Measurements from ENCODE around the gene ARHGAP44.
"Not testable (repeated sequence)": the region's sequence is repeated elsewhere in the genome, so short reads cannot be mapped to it uniquely, and the experiment has no call there.

The ARHGAP44 gene

DNA sequence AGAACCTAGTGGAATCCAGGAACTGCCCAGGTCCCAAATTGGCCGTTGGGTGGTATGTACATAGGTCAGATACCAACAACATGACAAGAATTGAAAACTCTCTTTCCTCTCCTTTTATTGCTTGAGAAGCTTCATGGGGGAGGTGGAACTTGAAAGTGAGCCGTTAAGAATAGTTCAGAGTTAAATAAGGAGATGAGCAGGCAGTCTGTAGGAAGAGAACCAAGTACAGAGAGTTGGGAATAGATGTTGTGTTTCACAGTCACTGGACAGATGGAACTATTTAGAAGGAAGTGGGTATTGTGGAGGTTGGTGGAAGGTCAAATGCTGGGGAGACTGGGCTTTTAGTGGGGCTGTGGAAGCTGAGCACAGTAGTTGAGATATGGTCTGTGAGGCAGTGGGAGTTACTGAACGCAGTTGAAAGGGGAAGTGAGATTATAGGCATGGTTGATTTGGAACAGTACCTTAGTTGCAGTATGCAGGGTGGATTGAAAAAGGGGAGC, 26.4 kb downstream of the ARHGAP44 start:
- no peak for DNase-seq (ENCODE audit: low read depth)

- peak; percentile 8 for DNase-seq (ENCODE audit: low read depth)
These were observed 32.2 kb downstream of the ARHGAP44 start for GRCh38 chr17:12821376-12821940.

GRCh38 chr17:12826431-12826830, 37.1 kb downstream of the ARHGAP44 start:
- no peak for DNase-seq (ENCODE audit: low read depth)

GRCh38 chr17:12830777-12831247, 41.5 kb downstream of the ARHGAP44 start:
- DNase-seq (ENCODE audit: low read depth): no peak

DNA sequence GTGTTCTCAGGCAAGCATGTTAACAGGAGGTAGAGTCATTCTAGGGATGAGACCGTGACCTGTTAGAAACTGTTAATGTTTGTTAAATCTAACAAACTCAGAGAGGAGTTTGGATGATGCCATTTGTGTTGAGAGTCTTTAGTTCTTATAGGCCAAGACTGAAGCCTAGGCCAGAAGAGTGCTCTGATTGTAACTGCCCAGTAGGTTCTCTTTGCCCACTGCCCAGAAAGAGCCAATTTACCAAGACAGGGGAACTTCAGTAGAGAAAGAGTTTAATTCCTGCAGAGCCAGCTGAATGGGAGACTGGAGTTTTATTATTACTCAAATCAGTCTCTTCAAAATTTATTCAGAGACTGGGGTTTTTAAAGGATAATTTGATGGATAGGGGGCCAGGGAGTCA, 42.5 kb downstream of the ARHGAP44 start:
- no peak for DNase-seq (ENCODE audit: low read depth)

- no peak for DNase-seq (ENCODE audit: low read depth)
These were observed 49.7 kb downstream of the ARHGAP44 start for GRCh38 chr17:12839042-12839441.

DNA sequence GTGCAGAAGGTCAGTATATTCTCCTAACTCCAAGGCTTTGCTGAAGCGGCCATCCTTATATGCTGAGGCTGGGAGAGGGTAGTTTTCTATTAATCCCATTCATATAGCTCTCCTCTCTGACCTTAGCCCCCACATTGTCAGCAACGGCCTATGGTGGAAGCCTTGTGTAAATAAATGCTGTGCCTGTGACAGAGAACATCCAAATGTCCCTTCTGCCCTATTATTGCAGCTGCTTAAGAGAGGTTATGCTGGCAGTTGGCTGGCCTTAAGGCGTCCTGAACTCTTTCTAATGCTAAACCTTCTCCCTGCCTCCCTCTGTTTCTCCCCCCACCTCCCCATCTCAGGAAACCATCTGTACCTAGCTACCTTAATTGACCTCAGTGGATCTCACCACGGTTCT, 53.6 kb downstream of the ARHGAP44 start:
- DNase-seq (ENCODE audit: low read depth): no peak

GRCh38 chr17:12850996-12851395, 61.7 kb downstream of the ARHGAP44 start:
- DNase-seq (ENCODE audit: low read depth): no peak

GRCh38 chr17:12851901-12852435, 62.7 kb downstream of the ARHGAP44 start:
- DNase-seq (ENCODE audit: low read depth): no peak

DNA sequence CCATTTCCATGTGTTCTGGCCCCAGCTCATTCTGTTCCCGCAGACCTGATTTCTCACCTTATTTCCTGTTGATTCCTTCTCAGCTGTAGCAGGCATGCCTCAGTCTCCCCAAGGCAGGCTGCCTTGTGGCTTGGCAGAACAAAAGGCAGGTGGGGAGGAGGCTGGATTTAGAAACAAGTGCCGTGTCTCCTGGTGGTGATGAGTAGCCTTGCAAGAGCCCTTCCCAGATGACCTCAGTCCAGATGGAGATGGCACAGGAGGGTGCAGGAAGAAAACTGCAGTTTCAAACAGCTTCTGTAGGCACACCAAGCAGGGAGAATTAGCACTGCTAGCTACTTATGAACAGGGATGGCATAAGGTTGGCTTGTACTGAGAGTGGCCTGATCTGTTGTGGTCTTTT, 64.6 kb downstream of the ARHGAP44 start:
- no peak for DNase-seq (ENCODE audit: low read depth)

DNA sequence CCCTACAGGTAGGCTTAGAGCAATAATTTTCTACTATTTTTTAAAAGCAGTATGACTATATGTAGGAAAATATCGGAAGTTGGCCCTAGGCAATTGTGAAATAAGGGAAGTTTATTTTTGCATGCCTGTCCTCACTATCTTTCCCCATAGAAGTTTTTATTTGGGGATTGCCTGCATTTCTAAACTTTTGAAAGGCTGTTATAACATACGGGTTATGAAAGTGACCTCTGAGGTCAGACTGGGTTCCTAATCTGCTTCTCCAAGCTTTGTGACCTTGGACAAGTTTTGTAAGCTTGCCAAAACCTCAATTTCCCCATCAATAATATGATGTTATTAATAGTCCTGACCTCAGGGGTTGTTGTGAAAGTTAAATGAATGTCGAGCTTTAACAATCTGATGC, 67.1 kb downstream of the ARHGAP44 start:
- no peak for DNase-seq (ENCODE audit: low read depth)

DNA sequence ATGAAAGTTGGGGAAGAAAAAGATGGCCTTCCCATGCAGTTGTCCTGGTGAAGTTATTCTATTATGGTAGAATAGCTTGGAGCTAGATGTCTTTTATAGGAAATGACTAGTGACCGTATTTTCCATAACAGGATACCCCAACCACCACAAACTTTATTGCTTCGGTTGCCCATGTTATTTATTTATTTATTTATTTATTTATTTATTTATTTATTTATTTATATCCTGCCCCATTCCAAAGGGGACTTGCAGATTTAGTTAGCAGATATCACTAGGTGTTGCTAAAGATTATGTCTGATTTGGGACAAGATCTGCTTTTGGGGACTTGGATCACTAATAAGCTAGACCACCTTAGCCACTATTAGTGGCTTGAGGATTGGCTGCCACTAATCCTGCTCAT, 68.3 kb downstream of the ARHGAP44 start:
- no peak for DNase-seq (ENCODE audit: low read depth)

DNA sequence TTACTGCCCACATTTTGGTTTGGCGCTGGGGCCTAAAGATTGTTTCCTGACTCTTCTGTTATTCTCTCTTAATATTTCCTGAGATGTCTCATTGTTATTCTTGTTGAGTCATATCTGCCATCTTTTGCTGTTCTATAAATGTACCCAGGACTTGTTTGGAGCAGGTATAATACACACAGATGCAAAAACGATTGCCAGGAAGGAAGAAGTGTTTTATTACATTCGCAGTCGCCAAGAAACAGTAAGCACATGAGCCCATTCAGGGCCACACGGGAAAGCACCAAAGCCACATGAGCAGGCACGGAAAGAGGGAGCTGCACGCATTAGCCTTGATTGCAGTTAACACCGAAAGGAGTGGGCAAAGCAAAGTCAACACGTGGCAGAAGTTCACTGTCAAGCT, 70.2 kb downstream of the ARHGAP44 start:
- peak; percentile 7 for DNase-seq (ENCODE audit: low read depth)

DNA sequence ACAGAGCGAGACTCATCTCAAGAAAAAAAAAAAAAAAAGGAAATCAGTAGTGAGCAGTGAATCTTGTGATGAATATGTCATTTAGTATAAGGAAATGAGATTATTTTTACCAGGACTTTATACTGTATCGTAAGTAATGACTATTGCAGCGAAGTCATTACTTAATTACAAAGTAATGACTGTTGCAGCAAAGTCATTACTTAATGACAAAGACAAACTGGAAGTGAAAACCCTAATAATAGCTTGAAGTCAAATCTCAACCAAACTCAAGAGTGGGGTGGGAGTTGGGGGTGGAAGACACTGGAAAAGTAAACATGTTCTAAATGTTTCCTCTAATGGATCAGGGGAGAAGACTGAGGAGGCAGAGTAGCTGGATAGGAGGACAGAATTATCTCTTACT, 76.5 kb downstream of the ARHGAP44 start:
- DNase-seq (ENCODE audit: low read depth): no peak

DNA sequence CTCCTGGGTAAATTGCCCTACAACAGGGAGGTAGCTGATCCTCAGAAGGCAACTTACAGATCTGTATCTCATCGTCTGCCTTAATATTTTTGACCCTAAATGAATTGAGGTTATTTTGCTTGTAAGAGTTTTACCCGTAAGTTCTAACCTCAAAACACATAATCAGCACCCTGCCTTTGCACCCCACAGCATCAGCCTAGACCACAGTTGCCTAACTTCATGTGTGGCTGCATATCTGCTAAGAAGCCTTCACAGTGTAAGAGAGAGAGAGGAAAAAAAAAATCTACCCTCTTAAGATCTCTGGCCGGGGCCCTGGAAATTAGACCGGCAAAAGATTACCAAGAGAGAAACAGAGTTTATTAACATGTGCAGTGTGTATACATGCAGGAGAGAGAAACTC, 76.9 kb downstream of the ARHGAP44 start:
- no peak for DNase-seq (ENCODE audit: low read depth)

DNA sequence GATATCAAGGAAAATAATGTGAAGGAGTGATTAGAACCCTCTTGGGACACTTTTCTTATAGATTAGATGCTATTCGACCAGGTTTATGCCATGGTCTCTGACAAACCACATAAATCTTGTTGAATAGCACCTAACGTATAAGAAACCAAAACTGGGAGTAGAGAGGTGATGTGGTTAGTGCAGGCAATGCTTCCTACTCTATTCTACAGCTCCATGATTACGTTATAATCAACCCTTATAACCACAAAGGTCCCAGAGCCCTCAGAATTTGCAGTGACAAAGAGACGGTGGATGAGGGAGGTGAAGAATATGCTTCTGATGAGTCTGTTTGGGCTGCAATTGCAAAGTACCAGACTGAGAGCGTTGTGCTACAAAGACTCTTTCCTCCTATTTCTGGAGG, 78.4 kb downstream of the ARHGAP44 start:
- no peak for DNase-seq (ENCODE audit: low read depth)

DNA sequence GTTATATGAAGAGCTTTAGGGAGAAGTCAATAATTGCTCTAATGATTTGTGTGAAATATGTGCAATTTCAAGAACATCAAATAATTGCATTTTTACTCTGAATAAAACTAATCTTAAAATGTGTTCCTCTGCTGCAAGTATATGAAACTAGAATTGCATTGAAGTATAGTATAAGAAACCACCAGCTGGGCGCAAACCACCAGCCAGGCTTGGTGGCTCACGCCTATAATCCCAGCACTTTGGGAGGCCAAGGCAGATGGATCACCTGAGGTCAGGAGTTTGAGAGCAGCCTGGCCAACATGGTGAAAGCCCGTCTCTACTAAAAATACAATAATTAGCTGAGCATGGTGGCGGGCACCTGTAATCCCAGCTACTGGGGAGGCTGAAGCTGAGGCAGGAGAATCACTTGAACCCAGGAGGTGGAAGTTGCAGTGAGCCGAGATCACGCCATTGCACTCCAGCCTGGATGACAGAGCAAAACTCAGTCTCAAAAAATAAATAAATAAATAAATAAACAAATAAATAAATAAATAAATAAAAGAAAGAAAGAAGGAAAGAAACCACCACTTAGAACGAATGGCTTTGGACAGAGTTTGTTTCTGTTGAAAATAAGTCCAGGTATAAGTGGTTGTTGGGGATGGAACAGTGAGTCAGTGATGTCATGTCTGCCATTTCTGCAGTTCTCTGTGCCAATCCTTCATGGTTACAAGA, 84.3 kb downstream of the ARHGAP44 start:
- DNase-seq (ENCODE audit: low read depth): not testable (repeated sequence)

DNA sequence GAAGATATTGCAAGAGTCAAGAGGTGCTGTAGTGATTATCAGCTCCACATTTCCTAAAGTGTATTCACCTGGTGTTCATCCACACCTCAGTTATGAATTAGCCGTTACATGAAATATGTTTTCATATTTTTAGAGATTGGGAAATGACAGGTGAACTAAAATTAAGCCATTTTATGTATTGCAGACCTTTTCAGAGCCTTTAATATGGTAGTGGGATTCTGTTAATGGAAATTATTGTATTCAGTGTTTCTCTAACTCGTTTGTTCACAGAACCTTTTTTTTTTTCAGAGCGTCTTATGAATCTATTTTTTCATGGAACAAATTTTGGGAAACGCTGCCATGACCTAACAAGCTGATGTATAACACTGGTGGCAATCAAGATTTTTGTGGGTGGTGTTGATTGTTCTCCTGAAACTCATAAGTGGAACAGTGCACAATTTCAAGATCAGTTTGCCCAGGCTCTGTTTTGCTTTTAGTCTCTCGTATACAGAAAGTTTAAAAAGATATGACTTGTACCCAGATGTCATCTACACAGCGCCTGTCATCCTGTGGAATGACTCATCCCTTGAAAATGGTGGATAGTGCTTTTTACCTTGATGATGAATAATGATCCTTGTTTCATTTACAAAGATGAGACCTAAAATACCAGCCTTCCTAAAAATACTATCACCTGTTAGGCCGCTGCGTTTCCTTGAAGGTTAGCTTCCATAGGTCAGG, 88.8 kb downstream of the ARHGAP44 start:
- no peak for DNase-seq (ENCODE audit: low read depth)

- not testable (repeated sequence) for DNase-seq (ENCODE audit: low read depth)
These were observed 89.8 kb downstream of the ARHGAP44 start for GRCh38 chr17:12879096-12879495.

GRCh38 chr17:12883472-12883871, 94.2 kb downstream of the ARHGAP44 start:
- DNase-seq (ENCODE audit: low read depth): no peak

DNA sequence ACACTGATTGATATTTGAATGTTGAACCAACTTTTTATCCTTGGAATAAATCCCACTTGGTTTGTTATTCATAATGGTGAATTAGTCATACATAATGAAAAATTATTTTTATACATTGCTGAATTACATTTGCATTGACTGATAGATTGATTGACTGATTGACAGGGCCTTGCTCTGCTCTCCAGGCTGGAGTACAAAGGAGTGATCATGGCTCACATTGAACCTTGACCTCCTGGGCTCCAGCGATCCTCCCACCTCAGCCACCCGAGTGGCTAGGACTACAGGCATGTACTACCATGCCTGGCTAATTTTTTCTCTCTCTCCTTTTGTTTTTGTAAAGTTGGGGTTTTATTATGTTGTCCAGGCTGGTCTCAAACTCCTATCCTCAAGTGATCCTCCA, 97.8 kb downstream of the ARHGAP44 start:
- no peak for DNase-seq (ENCODE audit: low read depth)

DNA sequence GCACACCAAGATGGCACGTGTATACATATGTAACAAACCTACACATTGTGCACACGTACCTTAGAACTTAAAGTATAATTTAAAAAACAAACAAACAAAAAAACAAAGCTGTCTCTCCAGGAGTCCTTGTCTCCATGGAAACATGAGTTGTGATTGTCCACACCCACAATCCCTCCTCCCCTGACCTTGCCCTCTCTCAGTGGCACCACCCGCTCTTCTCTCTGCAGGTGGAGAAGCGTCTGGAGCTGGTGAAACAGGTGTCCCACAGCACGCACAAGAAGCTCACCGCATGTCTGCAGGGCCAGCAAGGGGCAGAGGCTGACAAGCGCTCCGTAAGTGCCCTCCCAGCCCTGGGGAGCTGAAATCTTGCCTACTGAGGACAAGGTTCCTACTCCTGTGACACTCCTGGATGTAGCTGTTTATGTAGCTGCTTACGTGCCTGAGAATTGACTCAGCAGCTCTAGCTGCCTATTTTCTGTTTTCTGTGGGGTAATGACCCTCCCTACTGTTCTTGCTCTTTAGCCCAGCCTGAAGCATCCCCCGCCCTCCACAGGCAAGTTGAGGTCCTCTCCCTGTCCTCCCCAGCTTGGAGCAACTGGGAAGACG, 107.0 kb downstream of the ARHGAP44 start:
- no peak for DNase-seq (ENCODE audit: low read depth)
